IMR-90 (cell line): ENCODE results near the gene SLITRK3. TPM values are rescaled to one million over a fixed set of nuclear protein-coding genes. Genes with fewer than 3 reads are reported as not detected.

Experiments
- ATAC-seq: fragments of 200-7000 bp; cut with Tn5 transposase; 2 replicates; pipeline ENCODE4 v1.9.1; 2020; ENCODE audit warnings: low read depth, mild to moderate bottlenecking, moderate library complexity
- BruUV-seq: library from RNA; stranded (reverse); fragments of 400-500 nt; replicated peaks from 2 replicates; lab custom pipeline; 2021; lab: Mats Ljungman, UMichigan
- CTCF ChIA-PET: fragments of 300-600 bp; formaldehyde crosslinking; extraction: SDS; loops from one replicate; lab custom pipeline; 2021; ENCODE audit warnings: antibody characterized with exemption; lab: Yijun Ruan, JAX
- POLR2A ChIA-PET: fragments of 300-600 bp; sonication (Branson Sonifier 250); formaldehyde crosslinking; loops from one replicate; lab custom pipeline; 2022; ENCODE audit warnings: antibody characterized with exemption; ENCODE audit not compliant: unreplicated experiment; lab: Charles Lee
- DNase-seq: peaks from one replicate; pipeline ENCODE4 v3.0.0; 2013
- H2AFZ ChIP-seq: replicated peaks from 2 replicates; pipeline ENCODE3; 2013; ENCODE audit warnings: low read length, mild to moderate bottlenecking; ENCODE audit not compliant: poor library complexity
- H2AK5ac ChIP-seq: 2 replicates; pipeline ENCODE4 v1.6.1; 2013; ENCODE audit warnings: low read depth, low read length, inconsistent platforms
- H2AK9ac ChIP-seq: replicated peaks from 2 replicates; pipeline ENCODE3; 2013; ENCODE audit warnings: mild to moderate bottlenecking, low read depth, low read length, moderate library complexity; ENCODE audit not compliant: poor library complexity
- H2BK120ac ChIP-seq: 2 replicates; pipeline ENCODE4 v1.6.1; 2013; ENCODE audit warnings: low read depth, low read length, inconsistent platforms
- H2BK15ac ChIP-seq: 3 replicates; pipeline ENCODE4 v1.6.1; 2013; ENCODE audit warnings: low read depth, low read length, inconsistent platforms
- H2BK20ac ChIP-seq: 2 replicates; pipeline ENCODE4 v1.6.1; 2013; ENCODE audit warnings: low read depth, mild to moderate bottlenecking, inconsistent platforms, low read length, moderate library complexity
- H2BK5ac ChIP-seq: 2 replicates; pipeline ENCODE4 v1.6.1; 2013; ENCODE audit warnings: mild to moderate bottlenecking, low read depth, low read length, inconsistent platforms; ENCODE audit not compliant: poor library complexity, severe bottlenecking
- H3K14ac ChIP-seq: replicated peaks from 2 replicates; pipeline ENCODE4 v1.6.1; 2013; ENCODE audit warnings: low read depth, low read length, inconsistent platforms
- H3K18ac ChIP-seq: 2 replicates; pipeline ENCODE4 v1.6.1; 2013; ENCODE audit warnings: low read depth, low read length, control low read depth
- H3K23ac ChIP-seq: 2 replicates; pipeline ENCODE4 v1.6.1; 2013; ENCODE audit warnings: low read depth, low read length, inconsistent platforms
- H3K27ac ChIP-seq: 2 replicates; pipeline ENCODE4 v1.5.1; 2013; ENCODE audit warnings: mild to moderate bottlenecking, control low read depth, low read length; ENCODE audit not compliant: insufficient read depth
- H3K27me3 ChIP-seq: 2 replicates; pipeline ENCODE4 v1.6.1; 2013; ENCODE audit warnings: low read length; ENCODE audit not compliant: control insufficient read depth, insufficient read depth
- H3K36me3 ChIP-seq: 2 replicates; pipeline ENCODE4 v1.6.1; 2013; ENCODE audit warnings: low read length, mixed read lengths; ENCODE audit not compliant: control insufficient read depth, insufficient read depth
- H3K4ac ChIP-seq: 2 replicates; pipeline ENCODE4 v1.6.1; 2013; ENCODE audit warnings: low read depth, low read length, inconsistent platforms
- H3K4me1 ChIP-seq: 2 replicates; pipeline ENCODE4 v1.6.1; 2013; ENCODE audit warnings: low read length, mixed read lengths; ENCODE audit not compliant: control insufficient read depth, insufficient read depth
- H3K4me2 ChIP-seq: 2 replicates; pipeline ENCODE4 v1.6.1; 2013; ENCODE audit warnings: low read depth, mild to moderate bottlenecking, control low read depth, low read length, moderate library complexity
- H3K4me3 ChIP-seq: 2 replicates; pipeline ENCODE4 v1.5.1; 2013; ENCODE audit warnings: low read depth, mild to moderate bottlenecking, control low read depth, low read length, moderate library complexity; ENCODE audit not compliant: insufficient read depth
- H3K56ac ChIP-seq: 2 replicates; pipeline ENCODE4 v1.6.1; 2013; ENCODE audit warnings: low read length, inconsistent platforms; ENCODE audit not compliant: insufficient read depth; ENCODE audit errors: extremely low read depth
- H3K79me1 ChIP-seq, 2 experiments: 2 replicates each; pipeline ENCODE4 v1.6.1; 2013; ENCODE audit warnings: low read length in 2 of 2, inconsistent platforms in 1 of 2, low read depth in 1 of 2
- H3K9ac ChIP-seq: 2 replicates; pipeline ENCODE4 v1.6.1; 2013; ENCODE audit warnings: low read depth, low read length, control low read depth
- H3K9me1 ChIP-seq: 2 replicates; pipeline ENCODE4 v1.6.1; 2013; ENCODE audit warnings: low read length, inconsistent platforms; ENCODE audit not compliant: insufficient read depth
- H3K9me3 ChIP-seq: 2 replicates; pipeline ENCODE4 v1.6.1; 2013; ENCODE audit warnings: low read length; ENCODE audit not compliant: control insufficient read depth, insufficient read depth
- H4K20me1 ChIP-seq: 2 replicates; pipeline ENCODE4 v1.6.1; 2013; ENCODE audit warnings: low read length, inconsistent platforms; ENCODE audit not compliant: insufficient read depth
- H4K5ac ChIP-seq: 2 replicates; pipeline ENCODE4 v1.6.1; 2013; ENCODE audit warnings: mild to moderate bottlenecking, low read depth, low read length, control low read depth
- H4K8ac ChIP-seq, 2 experiments: 2 replicates each; pipeline ENCODE4 v1.6.1; 2013; ENCODE audit warnings: low read depth in 2 of 2, low read length in 2 of 2, control low read depth in 1 of 2, inconsistent platforms in 1 of 2
- H4K91ac ChIP-seq: 2 replicates; pipeline ENCODE4 v1.6.1; 2013; ENCODE audit warnings: low read depth, low read length, inconsistent platforms; ENCODE audit not compliant: insufficient read depth
- BHLHE40 ChIP-seq: fragments of 150-350 bp; IDR thresholded peaks from 2 replicates; pipeline ENCODE4 v1.6.1; 2016; ENCODE audit warnings: mild to moderate bottlenecking, low read depth, low read length
- RCOR1 ChIP-seq: IDR thresholded peaks from 2 replicates; pipeline ENCODE4 v1.6.1; 2012; ENCODE audit warnings: mild to moderate bottlenecking, low read length, improper control_type of control experiment; ENCODE audit not compliant: insufficient replicate concordance
- RFX5 ChIP-seq: IDR thresholded peaks from 2 replicates; pipeline ENCODE4 v1.8.0; 2012; ENCODE audit warnings: low read depth, mild to moderate bottlenecking, low read length, moderate library complexity
- WGBS, 2 experiments: methylation state at CpG; one replicate each; pipeline versions ENCODE4 v1.1.5 to v1.1.7; 2013; ENCODE audit warnings: missing lambda C conversion rate in 2 of 2; ENCODE audit not compliant: insufficient read length in 1 of 2; ENCODE audit errors: extremely low coverage in 2 of 2; 5-methylcytosine and 5-hydroxymethylcytosine counted together
- dilution Hi-C: fragments of 300-500 bp; cut with HindIII; formaldehyde crosslinking; loops from one replicate; pipeline ENCODE4 v1.14.3; 2018; ENCODE audit warnings: low sequenced_read_pairs; ENCODE audit not compliant: unreplicated experiment
- in situ Hi-C: fragments of 300-500 bp; cut with MboI; formaldehyde crosslinking; loops from 3 replicates; pipeline ENCODE4 v1.14.3; 2019; ENCODE audit warnings: low sequenced_read_pairs, inconsistent platforms, mixed read lengths
- intact Hi-C: fragments of 100-400 bp; cut with micrococcal nuclease; formaldehyde crosslinking; loops from 2 replicates; pipeline ENCODE4 v1.10.0; 2022
- polyA plus RNA-seq, 3 experiments: library from polyadenylated mRNA; depleted of rRNA; stranded (reverse); fragments of >200 nt; gene quantifications; 2 replicates each; pipeline ENCODE4 v1.2.3, GENCODE V29; 2012; ENCODE audit warnings: low replicate concordance in 1 of 3
- total RNA-seq: library from RNA; depleted of rRNA; stranded (reverse); fragments of >200 nt; gene quantifications from 2 replicates; pipeline ENCODE4 v1.2.3, GENCODE V29; 2012
- TF ChIP-seq, protein P1 (sequence below): conservative IDR thresholded peaks from 2 replicates; pipeline ENCODE4 v1.5.1; 2012; ENCODE audit warnings: mild to moderate bottlenecking, low read depth, low read length, improper control_type of control experiment

SLITRK3 gene
- total and polyA plus RNA-seq, 2 of the 4 experiments (the other 2 are of a cell fraction) = not detected

GRCh38 chr3:165210727-165211126 is 14.5 kb upstream of the SLITRK3 start:
- Histone ChIP-seq H3K36me3 (no peaks in the 10 kb centered on the region), H3K9ac (no peak overlapping the region), H2AFZ (no peak overlapping the region), H2BK15ac (no peak overlapping the region), H3K9me3 (no peaks in the 10 kb centered on the region), H2AK9ac (no peak overlapping the region), H4K8ac (no peak overlapping the region), H3K4me1 (no peaks in the 10 kb centered on the region), H4K20me1 (no peaks in the 10 kb centered on the region), H3K4me2 (no peak overlapping the region), H2BK5ac (no peak overlapping the region), H4K91ac (no peak overlapping the region), H3K23ac (no peak overlapping the region), H3K27ac (no peak overlapping the region), H3K4me3 (no peak overlapping the region), H3K4ac (no peak overlapping the region), H3K27me3 (no peaks in the 10 kb centered on the region), H3K14ac (no peak overlapping the region), H4K5ac (no peak overlapping the region), H2BK120ac (no peak overlapping the region), H3K9me1 (no peaks in the 10 kb centered on the region), H3K56ac (no peak overlapping the region), H2BK20ac (no peak overlapping the region), H3K79me1 (no peaks in the 10 kb centered on the region), H2AK5ac (no peak overlapping the region), H3K18ac (no peak overlapping the region)
- no peak for DNase-seq
- intact Hi-C loops = no loop called here
- TF ChIP-seq BHLHE40 = no peak
- no peak for TF ChIP-seq RFX5
- TF ChIP-seq, protein P1, sequence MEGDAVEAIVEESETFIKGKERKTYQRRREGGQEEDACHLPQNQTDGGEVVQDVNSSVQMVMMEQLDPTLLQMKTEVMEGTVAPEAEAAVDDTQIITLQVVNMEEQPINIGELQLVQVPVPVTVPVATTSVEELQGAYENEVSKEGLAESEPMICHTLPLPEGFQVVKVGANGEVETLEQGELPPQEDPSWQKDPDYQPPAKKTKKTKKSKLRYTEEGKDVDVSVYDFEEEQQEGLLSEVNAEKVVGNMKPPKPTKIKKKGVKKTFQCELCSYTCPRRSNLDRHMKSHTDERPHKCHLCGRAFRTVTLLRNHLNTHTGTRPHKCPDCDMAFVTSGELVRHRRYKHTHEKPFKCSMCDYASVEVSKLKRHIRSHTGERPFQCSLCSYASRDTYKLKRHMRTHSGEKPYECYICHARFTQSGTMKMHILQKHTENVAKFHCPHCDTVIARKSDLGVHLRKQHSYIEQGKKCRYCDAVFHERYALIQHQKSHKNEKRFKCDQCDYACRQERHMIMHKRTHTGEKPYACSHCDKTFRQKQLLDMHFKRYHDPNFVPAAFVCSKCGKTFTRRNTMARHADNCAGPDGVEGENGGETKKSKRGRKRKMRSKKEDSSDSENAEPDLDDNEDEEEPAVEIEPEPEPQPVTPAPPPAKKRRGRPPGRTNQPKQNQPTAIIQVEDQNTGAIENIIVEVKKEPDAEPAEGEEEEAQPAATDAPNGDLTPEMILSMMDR = no peak
- TF ChIP-seq RCOR1 = no peak
- no TSS peak for BruUV-seq
- in situ Hi-C loops = no loop called here
- POLR2A ChIA-PET = no interaction called here
- CTCF ChIA-PET = no interaction called here
- WGBS, 2 experiments = no CpG with 5 or more reads among the region's 3 CpGs
- no peak for ATAC-seq
- dilution Hi-C loops = no loop called here
